GM18867 (cell line): ENCODE results near the gene GLRA1.
"Not testable (repeated sequence)": the region's sequence is repeated elsewhere in the genome, so short reads cannot be mapped to it uniquely, and the experiment has no call there.

Source experiments
- ATAC-seq: cut with Tn5 transposase; IDR thresholded peaks from one replicate; pipeline ENCODE4 v1.9.1; 2021; ENCODE audit warnings: mild to moderate bottlenecking, moderate library complexity; ENCODE audit not compliant: unreplicated experiment

Gene GLRA1

DNA sequence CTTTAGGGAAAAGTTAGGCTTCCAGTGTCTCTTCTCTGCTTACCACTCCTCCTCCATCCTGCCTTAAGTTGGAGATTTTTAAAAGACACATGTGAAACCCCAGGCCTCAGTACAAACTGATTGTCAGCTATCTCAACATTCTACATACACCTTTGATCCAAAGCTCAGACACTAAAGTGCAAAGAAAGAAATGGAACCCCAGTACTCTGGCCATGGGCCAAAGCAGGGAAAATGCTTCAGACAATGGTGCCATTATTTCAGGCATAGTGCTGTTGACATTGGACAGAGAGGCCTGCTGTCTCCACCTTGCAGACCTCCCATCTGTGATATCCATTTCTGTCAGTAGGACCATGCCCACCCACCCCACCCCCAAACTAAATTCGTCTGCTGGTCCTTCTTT is 103.7 kb downstream of the GLRA1 start:
- ATAC-seq = no peak

DNA sequence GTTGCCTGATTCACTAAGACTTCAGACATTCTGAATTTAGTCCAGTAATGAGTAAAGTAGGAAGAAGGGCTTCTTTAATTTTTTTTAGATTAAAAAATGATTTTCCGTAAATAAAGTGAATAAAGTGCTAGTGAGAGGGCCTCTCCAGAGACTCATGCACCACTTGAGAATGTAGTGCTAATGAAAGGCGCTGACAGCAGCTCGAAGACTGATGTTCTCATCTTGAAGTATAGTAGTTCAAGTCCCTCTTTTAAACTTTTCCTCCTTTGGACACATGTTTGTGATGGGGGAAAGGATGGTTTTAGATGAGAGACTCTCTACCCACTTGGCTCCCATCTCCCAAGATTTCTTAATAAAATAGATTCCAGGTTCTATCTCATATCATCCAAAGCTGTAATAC is 104.4 kb downstream of the GLRA1 start:
- no peak for ATAC-seq

GRCh38 chr5:151819830-151820229 is 104.8 kb downstream of the GLRA1 start:
- ATAC-seq = no peak

DNA sequence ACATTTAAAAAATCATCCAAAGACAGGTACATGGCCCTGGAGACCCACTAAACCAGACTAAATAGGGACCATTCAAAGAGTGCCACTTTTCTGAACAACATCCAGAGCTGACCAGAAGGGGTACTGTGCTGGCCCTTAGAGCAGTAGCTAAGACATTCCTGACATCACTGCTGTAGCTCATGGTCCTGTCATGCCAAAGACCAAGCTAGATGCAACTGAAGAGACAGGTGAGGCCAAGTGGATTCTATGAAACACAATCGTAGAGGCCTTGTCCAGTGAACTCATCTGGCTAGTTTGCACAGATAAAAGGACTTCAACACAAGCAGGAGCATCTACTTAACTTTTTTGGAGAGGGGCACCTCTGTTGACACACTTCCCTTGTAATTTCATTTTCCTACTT is 109.6 kb downstream of the GLRA1 start:
- ATAC-seq = no peak

DNA sequence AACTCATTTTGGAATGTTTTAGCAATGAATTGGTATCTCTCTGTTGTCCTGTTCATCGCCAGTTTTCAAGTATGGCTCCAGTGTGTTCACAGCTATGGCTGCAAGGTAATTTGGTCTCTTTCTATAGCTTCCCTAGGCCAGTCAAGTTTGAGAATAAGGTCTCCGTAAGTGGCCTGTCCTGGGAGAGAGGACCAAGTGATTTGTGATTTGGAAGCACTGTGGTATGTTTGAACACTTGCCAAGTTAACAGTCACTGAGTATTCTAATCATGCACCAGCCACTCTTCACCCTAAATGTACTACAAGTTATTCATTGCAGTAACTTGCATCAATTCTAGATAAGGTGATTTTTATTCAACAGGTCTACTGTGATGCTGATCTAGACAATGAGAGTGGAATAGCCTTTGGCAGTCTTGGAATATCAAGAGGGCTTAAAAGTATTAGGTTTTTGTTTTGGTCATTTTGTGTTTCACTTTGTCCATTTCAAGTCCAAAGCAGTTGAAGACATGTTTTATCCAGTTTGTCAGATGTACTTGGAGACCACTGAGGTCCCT is 111.8 kb downstream of the GLRA1 start:
- ATAC-seq = no peak

- no peak for ATAC-seq
Measured at GRCh38 chr5:151811593-151812321, 112.9 kb downstream of the GLRA1 start.

DNA sequence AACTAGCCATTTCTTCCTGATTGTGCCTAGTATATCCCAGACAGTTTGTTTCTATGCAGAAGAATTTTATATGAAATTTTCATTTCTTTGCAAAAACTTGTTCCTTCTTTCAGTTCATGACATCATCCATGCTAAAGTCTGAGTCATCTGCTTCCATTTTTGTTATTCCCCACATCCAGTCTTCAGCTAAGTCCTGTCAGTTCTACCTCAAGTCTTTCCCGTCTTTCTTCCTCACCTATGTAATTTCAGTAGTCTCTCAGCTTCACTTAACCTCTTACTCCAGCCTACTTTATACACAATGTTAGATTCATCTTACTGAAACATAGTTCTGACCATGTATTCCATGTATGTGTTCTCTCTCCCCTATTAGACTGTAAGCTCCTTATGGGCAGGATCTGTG is 113.8 kb downstream of the GLRA1 start:
- ATAC-seq = no peak

GRCh38 chr5:151810449-151810848 is 114.2 kb downstream of the GLRA1 start:
- ATAC-seq = no peak

DNA sequence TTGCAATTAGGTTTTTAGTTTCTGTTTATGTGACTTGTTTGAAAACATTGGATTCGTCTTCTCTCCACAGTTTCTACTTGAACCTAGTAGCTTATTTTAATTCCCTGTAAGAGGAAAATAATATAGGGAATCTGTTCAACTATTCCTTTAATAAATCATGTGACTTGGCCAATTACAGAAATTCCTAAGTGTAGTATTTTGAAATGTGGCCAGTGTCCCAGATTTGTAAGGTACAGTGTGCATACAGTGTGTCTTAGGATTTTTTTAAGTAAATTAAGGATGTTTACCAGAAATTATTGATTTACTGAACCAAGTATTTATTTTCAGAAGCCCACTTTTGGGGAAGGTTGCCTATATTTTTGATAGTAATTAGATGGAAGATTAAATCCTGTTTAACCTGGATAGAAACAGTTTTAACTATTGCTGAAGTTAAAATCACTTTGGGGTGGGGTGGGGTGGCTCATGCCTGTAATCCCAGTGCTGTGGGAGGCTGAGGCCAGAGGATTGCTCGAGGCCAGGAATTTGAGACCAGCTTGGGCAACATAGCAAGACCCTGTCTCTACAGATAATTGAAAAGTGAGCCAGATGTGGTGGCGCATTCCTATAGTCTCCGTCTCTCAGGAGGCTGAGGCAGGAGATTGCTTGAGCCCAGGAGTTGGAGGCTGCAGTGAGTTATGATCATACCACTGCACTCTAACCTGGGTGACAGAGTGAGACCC is 116.0 kb downstream of the GLRA1 start:
- no peak for ATAC-seq

DNA sequence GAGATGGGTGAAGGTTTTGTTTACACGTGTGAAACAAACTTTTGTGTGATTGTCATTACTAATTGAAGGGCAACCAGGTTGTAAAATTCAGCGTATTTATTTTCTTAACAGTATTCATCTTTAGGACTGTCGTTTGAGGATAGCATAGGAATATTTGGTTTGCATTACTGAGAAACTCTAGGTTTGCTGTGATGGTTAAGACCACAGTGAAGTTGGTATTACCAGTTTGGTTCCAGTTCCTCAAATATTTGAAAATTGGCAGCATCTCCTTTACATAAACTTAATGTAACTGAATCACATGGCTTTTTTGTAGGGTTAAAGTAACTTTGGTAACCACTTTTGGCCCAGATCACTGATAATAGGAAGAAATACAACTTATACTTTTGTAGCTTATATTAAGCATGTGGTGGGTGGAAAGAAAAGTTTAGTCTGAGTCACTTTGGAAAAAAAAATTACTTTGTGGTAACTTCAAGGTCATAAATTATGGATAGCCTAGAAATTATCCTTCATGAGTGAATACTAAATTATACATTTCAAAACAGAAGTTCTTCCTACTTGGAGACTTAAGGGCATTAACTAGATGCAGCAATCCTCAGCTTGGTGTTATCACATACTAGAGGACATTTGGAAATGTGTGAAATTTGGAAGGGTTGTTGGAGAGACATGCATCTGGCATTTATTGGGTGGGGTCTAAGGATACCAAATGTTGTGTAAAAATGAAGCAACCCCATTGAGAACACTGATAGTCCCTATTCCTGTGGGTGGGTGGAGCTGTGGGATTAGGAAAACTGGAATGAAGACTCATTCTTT is 119.0 kb downstream of the GLRA1 start:
- ATAC-seq = no peak

- no peak for ATAC-seq
Measured at GRCh38 chr5:151800532-151800931, 124.1 kb downstream of the GLRA1 start.

- ATAC-seq = no peak
Measured at GRCh38 chr5:151799407-151799806, 125.2 kb downstream of the GLRA1 start.

- no peak for ATAC-seq
Measured at GRCh38 chr5:151798674-151799073, 126.0 kb downstream of the GLRA1 start.

- ATAC-seq = no peak
Measured at GRCh38 chr5:151795426-151795825, 129.2 kb downstream of the GLRA1 start.

DNA sequence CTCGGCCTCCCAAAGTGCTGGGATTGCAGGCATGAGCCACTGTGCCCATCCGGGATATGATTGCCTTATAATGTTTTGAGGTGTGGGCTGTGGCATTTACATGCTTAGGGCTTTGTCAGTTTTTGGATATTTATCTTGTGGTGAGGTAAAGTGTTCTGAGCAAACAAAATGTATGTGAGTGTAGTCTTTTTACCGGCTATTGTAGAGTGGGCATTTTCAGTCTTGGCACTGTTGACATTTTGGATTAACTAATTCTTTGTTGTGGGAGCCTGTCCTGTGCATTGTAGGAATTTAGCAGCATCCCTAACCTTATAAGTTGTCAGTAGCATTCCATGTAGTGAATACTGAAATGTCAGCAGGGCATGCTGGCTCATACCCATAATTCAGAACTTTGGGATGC is 131.3 kb downstream of the GLRA1 start:
- ATAC-seq = no peak

DNA sequence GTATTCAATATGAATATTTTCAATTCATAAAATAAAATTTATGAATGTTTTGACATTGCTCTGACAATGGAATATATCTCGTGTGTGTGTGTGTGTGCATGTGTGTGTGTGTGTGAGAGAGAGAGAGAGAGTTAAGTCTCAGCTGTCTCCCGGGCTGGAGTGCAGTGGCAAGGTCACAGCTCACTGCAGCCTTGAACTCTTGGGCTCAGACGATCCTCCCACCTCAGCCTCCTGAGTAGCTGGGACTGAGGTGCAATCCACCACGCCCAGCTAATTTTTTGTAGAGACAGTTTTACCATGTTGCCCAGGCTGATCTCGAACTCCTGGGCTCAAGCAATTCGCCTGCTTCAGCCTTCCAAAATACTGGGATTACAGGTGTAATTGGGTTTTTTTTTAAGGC is 136.8 kb downstream of the GLRA1 start:
- no peak for ATAC-seq

GRCh38 chr5:151786468-151786867 is 138.2 kb downstream of the GLRA1 start:
- no peak for ATAC-seq

- ATAC-seq = no peak
Measured at GRCh38 chr5:151784141-151784540, 140.5 kb downstream of the GLRA1 start.

GRCh38 chr5:151783664-151784063 is 141.0 kb downstream of the GLRA1 start:
- not testable (repeated sequence) for ATAC-seq

- ATAC-seq = no peak
Measured at GRCh38 chr5:151781201-151781600, 143.4 kb downstream of the GLRA1 start.

DNA sequence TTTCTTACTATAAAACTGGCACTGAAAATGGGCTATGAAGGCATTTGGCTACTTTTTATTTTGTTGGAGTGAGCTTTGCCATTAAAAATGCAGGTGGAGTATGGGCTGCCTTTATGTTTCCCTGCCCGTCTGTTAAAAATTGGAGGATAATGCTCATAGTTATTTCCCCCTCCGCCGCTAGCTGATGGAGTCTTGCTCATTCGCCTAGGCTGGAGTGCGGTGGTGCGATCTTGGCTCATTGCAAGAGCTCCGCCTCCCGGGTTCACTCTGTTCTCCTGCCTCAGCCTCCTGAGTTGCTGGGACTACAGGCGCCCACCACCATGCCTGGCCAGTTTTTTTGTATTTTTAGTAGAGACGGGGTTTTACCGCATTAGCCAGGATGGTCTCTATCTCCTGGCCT is 144.3 kb downstream of the GLRA1 start:
- ATAC-seq = no peak
